Measurements from ENCODE around the gene S100A13.

S100A13 gene

GRCh38 chr1:153573351-153573750, 54.0 kb downstream of the S100A13 start:
- DNase-seq (ENCODE audit: low read depth in 2 of 3, low spot score in 1 of 3) = no peak

- peak; percentile 50 to 64 (median 52) for DNase-seq (ENCODE audit: low read depth in 2 of 3, low spot score in 1 of 3)
These were observed 54.7 kb downstream of the S100A13 start for GRCh38 chr1:153572569-153573015.

- no peak for DNase-seq (ENCODE audit: low read depth in 2 of 3, low spot score in 1 of 3)
These were observed 55.6 kb downstream of the S100A13 start for GRCh38 chr1:153571706-153572105.

GRCh38 chr1:153570874-153571273, 56.4 kb downstream of the S100A13 start:
- DNase-seq (ENCODE audit: low read depth in 2 of 3, low spot score in 1 of 3) = no peak

- no peak for DNase-seq (ENCODE audit: low read depth in 2 of 3, low spot score in 1 of 3)
These were observed 57.8 kb downstream of the S100A13 start for GRCh38 chr1:153569465-153569864.
